ENCODE results near the gene PGM2L1. TPM values are rescaled to one million over a fixed set of nuclear protein-coding genes. Genes with fewer than 3 reads are reported as not detected.

The PGM2L1 gene
- total RNA-seq, 2 donors from 2014 or later = 7.8 to 11.1 TPM

- H3K36me3 ChIP-seq = no peaks in the 10 kb centered on the region
- H3K4me3 ChIP-seq = no peak overlapping the region
- no peak overlapping the region for H3K9ac ChIP-seq (ENCODE audit: low read depth in 2 of 2, low read length in 2 of 2)
- DNase-seq = peak; percentile 66
- intact Hi-C loops (cut with DNase I) = no loop called here
- no peaks in the 10 kb centered on the region for H3K27me3 ChIP-seq
- H3K9me3 ChIP-seq = no peaks in the 10 kb centered on the region
- TF ChIP-seq, protein P1, sequence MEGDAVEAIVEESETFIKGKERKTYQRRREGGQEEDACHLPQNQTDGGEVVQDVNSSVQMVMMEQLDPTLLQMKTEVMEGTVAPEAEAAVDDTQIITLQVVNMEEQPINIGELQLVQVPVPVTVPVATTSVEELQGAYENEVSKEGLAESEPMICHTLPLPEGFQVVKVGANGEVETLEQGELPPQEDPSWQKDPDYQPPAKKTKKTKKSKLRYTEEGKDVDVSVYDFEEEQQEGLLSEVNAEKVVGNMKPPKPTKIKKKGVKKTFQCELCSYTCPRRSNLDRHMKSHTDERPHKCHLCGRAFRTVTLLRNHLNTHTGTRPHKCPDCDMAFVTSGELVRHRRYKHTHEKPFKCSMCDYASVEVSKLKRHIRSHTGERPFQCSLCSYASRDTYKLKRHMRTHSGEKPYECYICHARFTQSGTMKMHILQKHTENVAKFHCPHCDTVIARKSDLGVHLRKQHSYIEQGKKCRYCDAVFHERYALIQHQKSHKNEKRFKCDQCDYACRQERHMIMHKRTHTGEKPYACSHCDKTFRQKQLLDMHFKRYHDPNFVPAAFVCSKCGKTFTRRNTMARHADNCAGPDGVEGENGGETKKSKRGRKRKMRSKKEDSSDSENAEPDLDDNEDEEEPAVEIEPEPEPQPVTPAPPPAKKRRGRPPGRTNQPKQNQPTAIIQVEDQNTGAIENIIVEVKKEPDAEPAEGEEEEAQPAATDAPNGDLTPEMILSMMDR (IDR thresholded peaks at IDR 0.05) = no peak
- no peaks in the 10 kb centered on the region for H3K4me1 ChIP-seq
- no peak overlapping the region for H3K27ac ChIP-seq
Measured at GRCh38 chr11:74325649-74326645, 72.3 kb downstream of the PGM2L1 start.

DNA sequence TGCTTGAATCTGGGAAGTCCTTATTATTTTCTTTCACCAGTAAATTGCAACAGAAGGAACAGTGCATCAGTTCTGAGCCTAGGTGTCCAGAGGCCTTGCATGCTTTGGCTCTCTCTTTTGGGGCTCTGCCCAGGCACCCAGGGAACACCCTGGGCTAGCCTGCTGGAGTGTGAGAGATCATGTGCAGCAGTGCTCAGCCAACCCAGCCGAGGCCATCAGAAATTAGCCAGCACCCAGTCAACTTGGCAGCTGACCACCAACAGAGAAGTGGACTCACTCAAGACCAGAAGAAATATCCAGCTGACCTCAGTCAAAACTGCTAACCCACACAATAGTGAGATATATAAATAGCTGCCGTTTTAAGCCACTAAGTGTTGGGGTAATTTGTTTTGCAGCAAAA is 75.6 kb downstream of the PGM2L1 start:
- Histone ChIP-seq H3K9me3 (no peaks in the 10 kb centered on the region), H3K4me3 (no peak overlapping the region), H3K27me3 (no peaks in the 10 kb centered on the region), H3K36me3 (no peaks in the 10 kb centered on the region), H3K4me1 (no peaks in the 10 kb centered on the region), H3K27ac (no peak overlapping the region), H3K9ac (ENCODE audit: low read depth in 2 of 2, low read length in 2 of 2) (no peak overlapping the region)
- TF ChIP-seq, protein P1 (IDR thresholded peaks at IDR 0.05) = no peak
- DNase-seq = peak; percentile 38
- intact Hi-C loops (cut with DNase I) = no loop called here

GRCh38 chr11:74321487-74322188 is 76.6 kb downstream of the PGM2L1 start:
- Histone ChIP-seq H3K27me3 (no peaks in the 10 kb centered on the region), H3K4me1 (no peaks in the 10 kb centered on the region), H3K9me3 (no peaks in the 10 kb centered on the region), H3K27ac (no peak overlapping the region), H3K36me3 (no peaks in the 10 kb centered on the region), H3K4me3 (no peak overlapping the region), H3K9ac (ENCODE audit: low read depth in 2 of 2, low read length in 2 of 2) (no peak overlapping the region)
- TF ChIP-seq, protein P1 (IDR thresholded peaks at IDR 0.05) = peak; percentile 26
- peak; percentile 28 for DNase-seq
- intact Hi-C loops (cut with DNase I) = no loop called here

- TF ChIP-seq, protein P1 (IDR thresholded peaks at IDR 0.05) = no peak
- no peaks in the 10 kb centered on the region for H3K4me1 ChIP-seq
- no peak overlapping the region for H3K4me3 ChIP-seq
- DNase-seq = no peak
- no peaks in the 10 kb centered on the region for H3K9me3 ChIP-seq
- H3K36me3 ChIP-seq = no peaks in the 10 kb centered on the region
- no peak overlapping the region for H3K27ac ChIP-seq
- no peaks in the 10 kb centered on the region for H3K27me3 ChIP-seq
- intact Hi-C loops (cut with DNase I) = no loop called here
- H3K9ac ChIP-seq (ENCODE audit: low read depth in 2 of 2, low read length in 2 of 2) = no peak overlapping the region
Measured at GRCh38 chr11:74320538-74320937, 77.7 kb downstream of the PGM2L1 start.

DNA sequence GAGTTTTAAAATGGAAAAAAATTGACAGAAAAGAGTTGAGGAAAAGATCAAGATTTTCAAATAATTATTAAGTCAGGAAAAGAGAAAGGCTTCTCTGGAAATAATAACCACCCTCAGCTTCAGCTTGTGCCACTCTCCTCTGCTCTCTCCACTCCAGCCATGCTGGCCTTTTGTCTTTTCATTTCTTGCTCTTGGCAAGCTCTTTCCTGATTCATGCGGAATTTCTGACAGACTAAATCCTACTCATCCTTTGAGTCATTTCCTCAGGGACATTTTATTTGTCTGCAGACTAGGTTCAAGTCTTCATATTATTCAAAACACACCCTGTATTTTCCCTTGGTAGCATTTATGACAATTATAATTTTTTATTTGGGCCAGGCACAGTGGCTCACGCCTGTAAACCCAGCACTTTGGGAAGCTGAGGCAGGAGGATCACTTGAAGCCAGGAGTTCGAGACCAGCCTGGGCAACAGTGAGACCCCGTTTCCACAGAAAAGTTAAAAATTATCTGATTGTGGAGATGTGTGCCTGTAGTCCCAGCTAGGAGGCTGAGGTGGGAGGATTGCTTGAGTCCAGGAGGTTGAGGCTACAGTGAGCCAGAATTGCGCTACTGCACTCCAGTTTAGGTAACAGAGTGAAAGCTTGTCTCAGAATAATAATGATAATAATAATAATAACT is 79.0 kb downstream of the PGM2L1 start:
- DNase-seq = no peak
- intact Hi-C loops (cut with DNase I) = loop anchor here (10.0 kb wide), 1 partner anchor 64 kb away; no protein-coding TSS in a partner anchor
- no peak overlapping the region for H3K27ac ChIP-seq
- TF ChIP-seq, protein P1 (IDR thresholded peaks at IDR 0.05) = no peak
- H3K9ac ChIP-seq (ENCODE audit: low read depth in 2 of 2, low read length in 2 of 2) = no peak overlapping the region
- H3K4me3 ChIP-seq = no peak overlapping the region
- H3K27me3 ChIP-seq = no peaks in the 10 kb centered on the region
- H3K4me1 ChIP-seq = no peaks in the 10 kb centered on the region
- H3K9me3 ChIP-seq = no peaks in the 10 kb centered on the region
- no peaks in the 10 kb centered on the region for H3K36me3 ChIP-seq
